ENCODE results near the gene CCL4. TPM values are rescaled to one million over a fixed set of nuclear protein-coding genes. Genes with fewer than 3 reads are reported as not detected.

The CCL4 gene
- total and polyA plus RNA-seq, 4 experiments from 2014 or later, result 1.1 to 1.3 (median 1.2) TPM

GRCh38 chr17:36153895-36154610 is 50.4 kb downstream of the CCL4 start:
- intact Hi-C loops (cut with micrococcal nuclease), result no loop called here
- no peaks in the 10 kb centered on the region for H3K9me3 ChIP-seq (ENCODE audit: control insufficient read depth in 1 of 2, low read length in 2 of 2)
- Mint-ChIP-seq H3K4me3 (no peak overlapping the region), H3K27me3 (peaks cover 8 to 32% of the 10 kb centered on the region in 2 donors), H3K27ac (no peak overlapping the region), H3K36me3 (no peaks in the 10 kb centered on the region), H3K9me3 (no peaks in the 10 kb centered on the region), H3K4me1 (no peaks in the 10 kb centered on the region)
- H3K4me1 ChIP-seq (ENCODE audit: insufficient read depth, low read length), result no peaks in the 10 kb centered on the region
- H3K4me3 ChIP-seq (ENCODE audit: low read length in 2 of 2), result no peak overlapping the region
- ChIA-PET POLR2A (ENCODE audit: partially characterized antibody) (no interaction called here), CTCF (ENCODE audit: partially characterized antibody) (no interaction called here)
- no peaks in the 10 kb centered on the region for H3K36me3 ChIP-seq (ENCODE audit: insufficient read depth, low read length)
- no peak for DNase-seq
- no peaks in the 10 kb centered on the region for H3K27me3 ChIP-seq (ENCODE audit: insufficient read depth, low read length)
- no peak overlapping the region for H3K27ac ChIP-seq (ENCODE audit: low read depth, low read length)

Other genes with a start within 250 kb of the CCL4 start
- gene HEATR9, start 234.9 kb upstream of the CCL4 start, total RNA-seq, result 1 to 10 TPM; 2.2 to 2.6 TPM
- gene HEATR9, start 234.9 kb upstream of the CCL4 start, polyA plus RNA-seq, result not detected
- gene CCL5, start 223.5 kb upstream of the CCL4 start, total RNA-seq, result 100 to 1,000 TPM; 279 to 309 TPM
- gene CCL5, start 223.5 kb upstream of the CCL4 start, polyA plus RNA-seq, result 100 to 1,000 TPM; 156 to 210 TPM
- 1 to 10 TPM in 1 of 2 experiments, under 1 TPM in 1; 0.87 to 1.9 TPM for gene RDM1, start 173.1 kb upstream of the CCL4 start, total RNA-seq
- under 1 TPM; 0.38 to 0.98 TPM for gene RDM1, start 173.1 kb upstream of the CCL4 start, polyA plus RNA-seq
- not detected for gene LYZL6, start 160.1 kb upstream of the CCL4 start, total RNA-seq
- not detected for gene LYZL6, start 160.1 kb upstream of the CCL4 start, polyA plus RNA-seq
- gene CCL16, start 122.3 kb upstream of the CCL4 start, total RNA-seq, result not detected
- gene CCL16, start 122.3 kb upstream of the CCL4 start, polyA plus RNA-seq, result not detected
- not detected for gene CCL14, start 117.1 kb upstream of the CCL4 start, total RNA-seq
- gene CCL14, start 117.1 kb upstream of the CCL4 start, polyA plus RNA-seq, result not detected
- not detected for gene CCL15, start 102.3 kb upstream of the CCL4 start, total RNA-seq
- not detected for gene CCL15, start 102.3 kb upstream of the CCL4 start, polyA plus RNA-seq
- gene CCL23, start 85.9 kb upstream of the CCL4 start, total RNA-seq, result not detected
- not detected for gene CCL23, start 85.9 kb upstream of the CCL4 start, polyA plus RNA-seq
- gene CCL18, start 39.6 kb upstream of the CCL4 start, total RNA-seq, result not detected
- not detected for gene CCL18, start 39.6 kb upstream of the CCL4 start, polyA plus RNA-seq
- 1 to 10 TPM; 3.2 to 4.2 TPM for gene CCL3, start 13.7 kb upstream of the CCL4 start, total RNA-seq
- gene CCL3, start 13.7 kb upstream of the CCL4 start, polyA plus RNA-seq, result not detected
- 10 to 100 TPM; 11.5 to 18.0 TPM for gene TBC1D3B, start 72.8 kb downstream of the CCL4 start, total RNA-seq
- gene TBC1D3B, start 72.8 kb downstream of the CCL4 start, polyA plus RNA-seq, result not detected
- gene CCL3L1, start 92.9 kb downstream of the CCL4 start, total RNA-seq, result 1 to 10 TPM in 1 of 2 experiments, under 1 TPM in 1; 0.89 to 2.2 TPM
- not detected for gene CCL3L1, start 92.9 kb downstream of the CCL4 start, polyA plus RNA-seq
- 1 to 10 TPM in 1 of 2 experiments, not detected in 1; 1.1 TPM for gene CCL4L2, start 107.2 kb downstream of the CCL4 start, total RNA-seq
- gene CCL4L2, start 107.2 kb downstream of the CCL4 start, polyA plus RNA-seq, result not detected
- 1 to 10 TPM in 1 of 2 experiments, under 1 TPM in 1; 0.91 to 1.3 TPM for gene TBC1D3I, start 160.7 kb downstream of the CCL4 start, total RNA-seq
- not detected for gene TBC1D3I, start 160.7 kb downstream of the CCL4 start, polyA plus RNA-seq
- gene TBC1D3G, start 220.1 kb downstream of the CCL4 start, total RNA-seq, result not detected
- not detected for gene TBC1D3G, start 220.1 kb downstream of the CCL4 start, polyA plus RNA-seq